T47D (cell line): ENCODE data around the gene HMGCL.
"Not testable (repeated sequence)": the region's sequence is repeated elsewhere in the genome, so short reads cannot be mapped to it uniquely, and the experiment has no call there.

Source experiments
- DNase-seq, 2 experiments: peaks; one replicate each; pipeline versions ENCODE4 v3.0.0 to v3.0.0-alpha.2; 2011 to 2012; ENCODE audit warnings: low read depth in 1 of 2, low spot score in 1 of 2
- JUND ChIP-seq: IDR thresholded peaks from 2 replicates; pipeline ENCODE4 v1.6.1; 2012; ENCODE audit warnings: low read depth
- in situ Hi-C: cut with HindIII; loops from 2 replicates; pipeline ENCODE4 v1.10.0; 2016; ENCODE audit warnings: low sequenced_read_pairs, low pct_unique_long_range_greater_than_20kb

HMGCL gene

GRCh38 chr1:23817633-23818032, 7.6 kb downstream of the HMGCL start:
- in situ Hi-C loops = no loop called here

GRCh38 chr1:23816906-23817305, 8.3 kb downstream of the HMGCL start:
- no peak for TF ChIP-seq JUND
- no peak for DNase-seq
- in situ Hi-C loops = no loop called here

More at GRCh38 chr1:23817633-23818032, 7.6 kb downstream of the HMGCL start:
- DNase-seq = no peak
- no peak for TF ChIP-seq JUND

- DNase-seq = no peak
- in situ Hi-C loops = no loop called here
- no peak for TF ChIP-seq JUND
Measured at GRCh38 chr1:23816361-23816760, 8.9 kb downstream of the HMGCL start.

GRCh38 chr1:23814016-23814415, 11.2 kb downstream of the HMGCL start:
- DNase-seq = no peak
- TF ChIP-seq JUND = no peak
- in situ Hi-C loops = no loop called here

GRCh38 chr1:23810818-23811540, 14.2 kb downstream of the HMGCL start:
- no peak for DNase-seq

GRCh38 chr1:23809751-23810171, 15.5 kb downstream of the HMGCL start:
- in situ Hi-C loops = no loop called here
- no peak for TF ChIP-seq JUND
- peak; percentile 66 to 76 for DNase-seq

More at GRCh38 chr1:23810818-23811540, 14.2 kb downstream of the HMGCL start:
- in situ Hi-C loops = no loop called here
- no peak for TF ChIP-seq JUND

GRCh38 chr1:23807453-23807852, 17.8 kb downstream of the HMGCL start:
- no peak for DNase-seq
- in situ Hi-C loops = no loop called here
- TF ChIP-seq JUND = no peak

GRCh38 chr1:23806280-23806679, 18.9 kb downstream of the HMGCL start:
- in situ Hi-C loops = no loop called here
- DNase-seq = no peak
- no peak for TF ChIP-seq JUND

GRCh38 chr1:23805025-23805424, 20.2 kb downstream of the HMGCL start:
- no peak for DNase-seq
- in situ Hi-C loops = no loop called here
- TF ChIP-seq JUND = no peak

GRCh38 chr1:23804183-23804835, 20.9 kb downstream of the HMGCL start:
- no peak for DNase-seq
- in situ Hi-C loops = no loop called here
- no peak for TF ChIP-seq JUND

GRCh38 chr1:23803674-23804073, 21.6 kb downstream of the HMGCL start:
- no peak for DNase-seq
- no peak for TF ChIP-seq JUND
- in situ Hi-C loops = no loop called here

GRCh38 chr1:23802809-23803342, 22.4 kb downstream of the HMGCL start:
- in situ Hi-C loops = not testable (repeated sequence)

GRCh38 chr1:23801876-23802275, 23.4 kb downstream of the HMGCL start:
- in situ Hi-C loops = no loop called here

More at GRCh38 chr1:23802809-23803342, 22.4 kb downstream of the HMGCL start:
- DNase-seq = not testable (repeated sequence)

More at GRCh38 chr1:23801876-23802275, 23.4 kb downstream of the HMGCL start:
- DNase-seq = no peak
- no peak for TF ChIP-seq JUND
